Measurements from ENCODE around the gene PTPRT. TPM values are rescaled to one million over a fixed set of nuclear protein-coding genes. Genes with fewer than 3 reads are reported as not detected.

PTPRT gene
- total RNA-seq, 1 experiment from 2014 or later, result not detected

DNA sequence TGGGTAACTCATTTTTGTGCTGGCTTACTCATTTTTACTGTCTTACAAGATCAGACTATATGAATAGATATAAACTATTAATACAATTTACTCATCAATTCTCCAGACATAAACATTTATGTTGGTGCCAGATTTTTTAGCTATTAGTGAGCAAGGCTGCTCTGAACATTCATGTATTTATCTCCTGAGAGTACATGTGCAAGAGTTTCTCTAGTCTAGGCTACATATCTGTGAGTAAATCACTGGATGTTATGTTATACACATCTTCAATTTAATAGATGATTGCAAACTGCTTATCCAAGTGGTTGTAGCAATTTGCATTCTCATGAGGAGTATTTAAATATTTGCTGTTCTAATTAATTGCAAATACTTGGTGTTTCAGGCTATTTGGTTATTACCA lies 687.1 kb downstream of the PTPRT start:
- ChIA-PET CTCF (no interaction called here), POLR2A (no interaction called here)
- no peaks in the 10 kb centered on the region for H3K4me1 ChIP-seq (ENCODE audit: control insufficient read depth, insufficient read depth, low read length)
- no peak for ATAC-seq
- H3K36me3 ChIP-seq (ENCODE audit: control insufficient read depth, insufficient read depth, low read length), result no peaks in the 10 kb centered on the region
- no peak overlapping the region for H3K4me3 ChIP-seq (ENCODE audit: low read depth in 2 of 2, low read length in 2 of 2)
- in situ Hi-C loops (cut with HindIII; ENCODE audit: low pct_unique_long_range_greater_than_20kb, low sequenced_read_pairs) (no loop called here), intact Hi-C loops (cut with micrococcal nuclease; ENCODE audit: unreplicated experiment) (no loop called here)
- H3K27ac ChIP-seq (ENCODE audit: low read length), result no peak overlapping the region
- H3K27me3 ChIP-seq (ENCODE audit: control insufficient read depth, insufficient read depth, low read length), result no peaks in the 10 kb centered on the region
- no peak for TF ChIP-seq POLR2AphosphoS5 (IDR thresholded peaks at IDR 0.05; ENCODE audit: low read depth, low read length)
- TF ChIP-seq REST (IDR thresholded peaks at IDR 0.05; ENCODE audit: insufficient read depth in 1 of 2, low read depth in 2 of 2, low read length in 1 of 2), result no peak
- TF ChIP-seq, protein P1, sequence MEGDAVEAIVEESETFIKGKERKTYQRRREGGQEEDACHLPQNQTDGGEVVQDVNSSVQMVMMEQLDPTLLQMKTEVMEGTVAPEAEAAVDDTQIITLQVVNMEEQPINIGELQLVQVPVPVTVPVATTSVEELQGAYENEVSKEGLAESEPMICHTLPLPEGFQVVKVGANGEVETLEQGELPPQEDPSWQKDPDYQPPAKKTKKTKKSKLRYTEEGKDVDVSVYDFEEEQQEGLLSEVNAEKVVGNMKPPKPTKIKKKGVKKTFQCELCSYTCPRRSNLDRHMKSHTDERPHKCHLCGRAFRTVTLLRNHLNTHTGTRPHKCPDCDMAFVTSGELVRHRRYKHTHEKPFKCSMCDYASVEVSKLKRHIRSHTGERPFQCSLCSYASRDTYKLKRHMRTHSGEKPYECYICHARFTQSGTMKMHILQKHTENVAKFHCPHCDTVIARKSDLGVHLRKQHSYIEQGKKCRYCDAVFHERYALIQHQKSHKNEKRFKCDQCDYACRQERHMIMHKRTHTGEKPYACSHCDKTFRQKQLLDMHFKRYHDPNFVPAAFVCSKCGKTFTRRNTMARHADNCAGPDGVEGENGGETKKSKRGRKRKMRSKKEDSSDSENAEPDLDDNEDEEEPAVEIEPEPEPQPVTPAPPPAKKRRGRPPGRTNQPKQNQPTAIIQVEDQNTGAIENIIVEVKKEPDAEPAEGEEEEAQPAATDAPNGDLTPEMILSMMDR (IDR thresholded peaks at IDR 0.05), result no peak
- no peak for TF ChIP-seq SIN3A (IDR thresholded peaks at IDR 0.05; ENCODE audit: borderline replicate concordance, insufficient read depth, low read depth, low read length)
- TF ChIP-seq TCF7L2 (IDR thresholded peaks at IDR 0.05; ENCODE audit: low read depth, low read length), result no peak
- BruUV-seq (replicated peaks), result no TSS peak
- DNase-seq (ENCODE audit: low read depth, low spot score), result no peak
- no peaks in the 10 kb centered on the region for H3K9me3 ChIP-seq (ENCODE audit: control insufficient read depth, insufficient read depth, low read depth, low read length)

DNA sequence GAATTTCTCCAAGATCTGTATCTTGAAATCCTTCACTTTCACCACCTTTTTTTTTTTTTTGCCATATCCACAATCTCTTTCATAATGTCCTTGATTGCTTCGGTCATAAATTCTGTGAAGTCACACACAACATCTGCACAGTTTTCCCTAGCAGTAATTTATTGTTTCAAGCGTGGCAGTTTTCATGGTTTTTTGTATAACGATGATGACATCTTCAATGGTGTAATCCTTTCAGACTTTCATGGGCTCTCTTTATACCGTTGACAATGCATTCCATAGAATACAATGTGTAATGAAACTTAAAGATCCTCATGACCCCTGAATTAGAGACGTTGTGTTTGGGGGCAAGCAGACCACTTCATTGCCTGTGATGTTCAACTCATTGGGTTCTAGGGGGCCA lies 693.1 kb downstream of the PTPRT start:
- POLR2A ChIA-PET, result no interaction called here

More for the DNA sequence above, 693.1 kb downstream of the PTPRT start:
- Histone ChIP-seq H3K9me3 (ENCODE audit: control insufficient read depth, insufficient read depth, low read depth, low read length) (no peaks in the 10 kb centered on the region), H3K36me3 (ENCODE audit: control insufficient read depth, insufficient read depth, low read length) (no peaks in the 10 kb centered on the region), H3K27me3 (ENCODE audit: control insufficient read depth, insufficient read depth, low read length) (no peaks in the 10 kb centered on the region), H3K27ac (ENCODE audit: low read length) (no peak overlapping the region), H3K4me1 (ENCODE audit: control insufficient read depth, insufficient read depth, low read length) (no peaks in the 10 kb centered on the region), H3K4me3 (ENCODE audit: low read depth in 2 of 2, low read length in 2 of 2) (no peak overlapping the region)
- BruUV-seq (replicated peaks), result no TSS peak
- intact Hi-C loops (cut with micrococcal nuclease; ENCODE audit: unreplicated experiment) (no loop called here), in situ Hi-C loops (cut with HindIII; ENCODE audit: low pct_unique_long_range_greater_than_20kb, low sequenced_read_pairs) (no loop called here)
- DNase-seq (ENCODE audit: low read depth, low spot score) (no peak), ATAC-seq (no peak)
- no peak for TF ChIP-seq SIN3A (IDR thresholded peaks at IDR 0.05; ENCODE audit: borderline replicate concordance, insufficient read depth, low read depth, low read length)
- TF ChIP-seq REST (IDR thresholded peaks at IDR 0.05; ENCODE audit: insufficient read depth in 1 of 2, low read depth in 2 of 2, low read length in 1 of 2), result no peak
- TF ChIP-seq TCF7L2 (IDR thresholded peaks at IDR 0.05; ENCODE audit: low read depth, low read length), result no peak
- TF ChIP-seq, protein P1 (IDR thresholded peaks at IDR 0.05), result no peak
- no peak for TF ChIP-seq POLR2AphosphoS5 (IDR thresholded peaks at IDR 0.05; ENCODE audit: low read depth, low read length)
- CTCF ChIA-PET, result no interaction called here

Data from Panc1 (cell line).